ENCODE data around the gene ASTN2. TPM values are rescaled to one million over a fixed set of nuclear protein-coding genes. Genes with fewer than 3 reads are reported as not detected.
"Not testable (repeated sequence)": the region's sequence is repeated elsewhere in the genome, so short reads cannot be mapped to it uniquely, and the experiment has no call there.

The ASTN2 gene
- total and polyA plus RNA-seq, 9 donors = 1.8 to 6.4 (median 3.2) TPM

DNA sequence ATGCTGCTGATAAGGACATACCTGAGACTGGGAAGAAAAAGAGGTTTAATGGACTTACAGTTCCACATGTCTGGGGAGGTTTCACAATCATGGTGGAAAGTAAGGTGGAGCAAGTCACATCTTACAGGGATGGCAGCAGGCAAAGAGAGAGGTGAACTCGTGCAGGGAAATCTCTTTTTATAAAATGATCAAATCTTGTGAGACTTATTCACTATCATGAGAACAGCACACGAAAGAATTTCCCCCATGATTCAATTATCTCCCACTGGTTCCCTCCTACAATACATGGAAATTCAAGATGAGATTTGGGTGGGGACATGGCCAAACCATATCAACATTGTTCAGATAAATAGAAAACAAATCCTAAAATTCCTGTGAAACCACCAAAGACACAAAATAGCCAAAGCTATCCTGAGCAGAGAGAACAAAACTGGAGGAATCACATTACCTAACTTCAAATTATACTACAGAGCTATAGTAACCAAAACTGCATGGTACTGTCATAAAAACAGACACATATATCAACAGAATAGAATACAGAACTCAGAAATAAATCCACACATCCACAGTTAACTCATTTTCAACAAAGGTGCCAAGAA is 958.3 kb downstream of the ASTN2 start:
- H3K27ac ChIP-seq = no peak overlapping the region
- intact Hi-C loops (cut with DNase I) = no loop called here
- no peak overlapping the region for H3K4me3 ChIP-seq
- no peaks in the 10 kb centered on the region for H3K36me3 ChIP-seq
- WGBS, 3 donors = 92 to 96% (median 95%) methylated on average over 2 of the region's 2 CpGs
- H3K27me3 ChIP-seq = no peaks in the 10 kb centered on the region
- TF ChIP-seq EP300 (IDR thresholded peaks at IDR 0.05) = no peak
- TF ChIP-seq, protein P1, sequence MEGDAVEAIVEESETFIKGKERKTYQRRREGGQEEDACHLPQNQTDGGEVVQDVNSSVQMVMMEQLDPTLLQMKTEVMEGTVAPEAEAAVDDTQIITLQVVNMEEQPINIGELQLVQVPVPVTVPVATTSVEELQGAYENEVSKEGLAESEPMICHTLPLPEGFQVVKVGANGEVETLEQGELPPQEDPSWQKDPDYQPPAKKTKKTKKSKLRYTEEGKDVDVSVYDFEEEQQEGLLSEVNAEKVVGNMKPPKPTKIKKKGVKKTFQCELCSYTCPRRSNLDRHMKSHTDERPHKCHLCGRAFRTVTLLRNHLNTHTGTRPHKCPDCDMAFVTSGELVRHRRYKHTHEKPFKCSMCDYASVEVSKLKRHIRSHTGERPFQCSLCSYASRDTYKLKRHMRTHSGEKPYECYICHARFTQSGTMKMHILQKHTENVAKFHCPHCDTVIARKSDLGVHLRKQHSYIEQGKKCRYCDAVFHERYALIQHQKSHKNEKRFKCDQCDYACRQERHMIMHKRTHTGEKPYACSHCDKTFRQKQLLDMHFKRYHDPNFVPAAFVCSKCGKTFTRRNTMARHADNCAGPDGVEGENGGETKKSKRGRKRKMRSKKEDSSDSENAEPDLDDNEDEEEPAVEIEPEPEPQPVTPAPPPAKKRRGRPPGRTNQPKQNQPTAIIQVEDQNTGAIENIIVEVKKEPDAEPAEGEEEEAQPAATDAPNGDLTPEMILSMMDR (IDR thresholded peaks at IDR 0.05) = no peak
- TF ChIP-seq POLR2A (IDR thresholded peaks at IDR 0.05) = no peak
- H3K4me1 ChIP-seq (ENCODE audit: insufficient read depth) = no peaks in the 10 kb centered on the region
- no peak for DNase-seq
- H3K9me3 ChIP-seq = no peaks in the 10 kb centered on the region

DNA sequence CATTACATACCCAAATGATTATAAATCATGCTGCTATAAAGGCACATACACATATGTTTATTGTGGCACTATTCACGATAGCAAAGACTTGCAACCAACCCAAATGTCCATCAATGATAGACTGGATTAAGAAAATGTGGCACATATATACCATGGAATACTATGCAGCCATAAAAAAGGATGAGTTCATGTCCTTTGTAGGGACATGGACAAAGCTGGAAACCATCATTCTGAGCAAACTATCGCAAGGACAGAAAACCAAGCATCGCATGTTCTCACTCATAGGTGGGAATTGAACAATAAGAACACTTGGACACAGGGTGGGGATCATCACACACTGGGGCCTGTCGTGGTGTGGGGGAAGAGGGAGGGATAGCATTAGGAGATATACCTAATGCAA is 960.3 kb downstream of the ASTN2 start:
- H3K27ac ChIP-seq; H3K36me3 ChIP-seq; DNase-seq; H3K9me3 ChIP-seq; intact Hi-C loops (cut with DNase I); H3K4me3 ChIP-seq; H3K27me3 ChIP-seq; H3K4me1 ChIP-seq (ENCODE audit: insufficient read depth): not testable (repeated sequence)
- 91 to 97% (median 96%) methylated on average over 4 of the region's 4 CpGs for WGBS, 3 donors

DNA sequence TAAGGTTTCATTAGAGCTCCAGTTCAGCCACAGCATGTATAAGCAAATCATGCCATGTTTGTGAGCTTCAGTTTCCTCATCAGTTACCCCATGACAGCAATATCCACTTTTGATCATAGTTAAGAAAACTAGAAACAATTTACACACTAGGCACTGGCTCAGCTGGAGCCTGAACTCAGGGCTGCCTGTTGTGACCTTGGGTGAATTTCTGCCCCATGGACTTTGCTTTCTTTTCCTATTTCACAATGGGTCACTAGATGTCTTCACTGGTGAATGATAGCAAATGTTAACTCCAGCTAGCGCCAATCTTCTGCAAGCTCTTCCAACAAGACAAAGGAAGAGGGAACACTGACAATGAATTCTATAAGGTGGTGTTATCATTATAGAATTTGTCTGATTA is 961.1 kb downstream of the ASTN2 start:
- Histone ChIP-seq H3K27me3 (no peaks in the 10 kb centered on the region), H3K36me3 (no peaks in the 10 kb centered on the region), H3K27ac (no peak overlapping the region), H3K9me3 (no peaks in the 10 kb centered on the region), H3K4me1 (ENCODE audit: insufficient read depth) (no peaks in the 10 kb centered on the region), H3K4me3 (no peak overlapping the region)
- TF ChIP-seq EP300 (IDR thresholded peaks at IDR 0.05) (no peak), POLR2A (IDR thresholded peaks at IDR 0.05) (no peak)
- TF ChIP-seq, protein P1 (IDR thresholded peaks at IDR 0.05) = no peak
- intact Hi-C loops (cut with DNase I) = no loop called here
- 96 to 98% (median 97%) methylated on average over 1 of the region's 1 CpG for WGBS, 3 donors
- no peak for DNase-seq

DNA sequence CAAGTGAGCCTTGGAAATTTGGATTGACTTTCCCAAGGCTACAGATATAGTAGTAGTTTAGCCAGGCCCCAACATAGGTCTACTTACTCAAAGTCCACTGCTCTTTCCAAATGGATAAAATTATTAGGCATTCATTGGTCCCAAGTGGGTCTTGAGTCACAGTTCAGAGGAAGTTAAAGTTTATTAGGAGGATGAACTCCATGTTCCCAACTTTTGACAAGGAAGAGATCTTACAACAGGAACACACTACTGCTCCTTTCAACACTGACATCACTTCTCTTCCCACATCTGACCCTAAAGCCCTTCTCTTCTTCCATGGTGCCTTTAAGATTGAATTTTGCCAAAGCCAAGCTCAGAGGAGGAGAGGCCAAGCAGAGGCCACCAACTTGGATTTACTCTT is 962.2 kb downstream of the ASTN2 start:
- H3K36me3 ChIP-seq = no peaks in the 10 kb centered on the region
- intact Hi-C loops (cut with DNase I) = no loop called here
- TF ChIP-seq, protein P1 (IDR thresholded peaks at IDR 0.05) = no peak
- TF ChIP-seq POLR2A (IDR thresholded peaks at IDR 0.05) (no peak), EP300 (IDR thresholded peaks at IDR 0.05) (no peak)
- H3K4me3 ChIP-seq = no peak overlapping the region
- no peaks in the 10 kb centered on the region for H3K4me1 ChIP-seq (ENCODE audit: insufficient read depth)
- H3K27ac ChIP-seq = no peak overlapping the region
- H3K27me3 ChIP-seq = no peaks in the 10 kb centered on the region
- H3K9me3 ChIP-seq = no peaks in the 10 kb centered on the region
- no peak for DNase-seq

DNA sequence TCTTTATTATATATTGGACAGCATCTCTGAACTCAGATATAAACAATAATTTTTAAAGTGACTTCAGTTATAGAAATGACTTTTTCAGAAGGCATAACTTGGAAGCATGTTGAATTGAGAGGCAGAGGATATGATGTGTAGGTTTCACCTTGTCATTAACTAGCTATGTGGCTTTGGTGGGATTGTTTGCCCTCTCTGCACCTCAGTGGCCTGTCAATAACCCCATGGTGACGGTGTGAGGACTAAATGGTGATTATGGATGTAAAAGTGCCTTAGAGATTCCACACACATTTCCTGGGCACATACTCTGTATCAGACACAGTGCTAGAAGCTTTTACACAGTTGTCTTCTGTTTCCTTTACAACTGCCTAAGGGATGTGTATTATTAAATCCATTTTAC is 962.6 kb downstream of the ASTN2 start:
- no peak overlapping the region for H3K4me3 ChIP-seq
- WGBS, 3 donors = 95 to 100% (median 98%) methylated on average over 1 of the region's 1 CpG
- intact Hi-C loops (cut with DNase I) = no loop called here
- no peaks in the 10 kb centered on the region for H3K27me3 ChIP-seq
- TF ChIP-seq EP300 (IDR thresholded peaks at IDR 0.05) (no peak), POLR2A (IDR thresholded peaks at IDR 0.05) (no peak)
- TF ChIP-seq, protein P1 (IDR thresholded peaks at IDR 0.05) = no peak
- H3K9me3 ChIP-seq = no peaks in the 10 kb centered on the region
- H3K36me3 ChIP-seq = no peaks in the 10 kb centered on the region
- no peak for DNase-seq
- H3K4me1 ChIP-seq (ENCODE audit: insufficient read depth) = no peaks in the 10 kb centered on the region
- H3K27ac ChIP-seq = no peak overlapping the region
